NT2/D1 (cell line): ENCODE results near the gene MAP2K4.

ENCODE experiments used
- SUZ12 ChIP-seq: IDR thresholded peaks from 2 replicates; pipeline ENCODE4 v1.6.1; 2011; ENCODE audit not compliant: insufficient read length, insufficient read depth; ENCODE audit errors: extremely low read depth
- YY1 ChIP-seq: IDR thresholded peaks from 2 replicates; pipeline ENCODE4 v1.6.1; 2011; ENCODE audit not compliant: insufficient read length, insufficient read depth

DNA sequence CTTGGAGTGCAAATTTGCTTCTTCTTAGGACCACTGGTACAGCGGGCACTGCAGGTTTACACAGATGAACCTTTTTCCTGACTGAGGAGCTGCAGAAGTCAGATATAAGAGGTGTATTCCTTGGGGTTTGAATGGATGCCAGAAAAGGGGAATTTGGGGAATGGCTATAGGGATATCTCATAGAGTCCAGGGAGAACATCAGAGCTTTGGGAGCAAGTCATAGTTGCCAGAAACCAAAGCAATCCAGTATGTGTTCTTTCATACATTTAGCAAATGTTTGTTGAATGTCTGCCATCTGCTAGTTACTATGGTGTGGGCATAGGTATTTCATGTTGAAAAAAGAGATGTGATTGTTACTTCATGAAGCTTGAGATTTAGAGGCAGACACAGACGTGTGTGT lies 46.8 kb downstream of the MAP2K4 start:
- no peak for TF ChIP-seq YY1
- no peak for TF ChIP-seq SUZ12
